WTC11 (cell line): Measurements from ENCODE around the gene RC3H1. TPM values are rescaled to one million over a fixed set of nuclear protein-coding genes. Genes with fewer than 3 reads are reported as not detected.

Experiments used
- ATAC-seq: fragments of 200-7000 bp; cut with Tn5 transposase; 2 replicates; pipeline ENCODE4 v1.10.0; 2021; ENCODE audit warnings: mild to moderate bottlenecking, moderate library complexity
- CTCF ChIA-PET: fragments of 300-600 bp; sonication (Branson Sonifier 250); formaldehyde crosslinking; loops from one replicate; lab custom pipeline; 2021; ENCODE audit warnings: antibody characterized with exemption; lab: Charles Lee
- POLR2A ChIA-PET: fragments of 350-600 bp; sonication (Branson Sonifier 250); formaldehyde crosslinking; loops from one replicate; lab custom pipeline; 2021; ENCODE audit warnings: antibody characterized with exemption; lab: Charles Lee
- DNase-seq: peaks from one replicate; pipeline ENCODE4 v3.0.0; 2021; ENCODE audit warnings: low spot score
- H3K27ac Mint-ChIP-seq: 2 replicates; pipeline ENCODE4 v1.8.0; 2021; ENCODE audit warnings: mixed read lengths
- H3K27me3 Mint-ChIP-seq: 2 replicates; pipeline ENCODE4 v1.8.0; 2021; ENCODE audit warnings: low read depth, mild to moderate bottlenecking, moderate library complexity, mixed read lengths
- H3K36me3 Mint-ChIP-seq: 2 replicates; pipeline ENCODE4 v1.8.0; 2021; ENCODE audit warnings: mixed read lengths
- H3K4me1 Mint-ChIP-seq: 2 replicates; pipeline ENCODE4 v1.8.0; 2022; ENCODE audit warnings: mixed read lengths
- H3K4me3 Mint-ChIP-seq: 2 replicates; pipeline ENCODE4 v1.8.0; 2021; ENCODE audit warnings: mild to moderate bottlenecking, moderate library complexity, mixed read lengths
- H3K9me3 Mint-ChIP-seq: 2 replicates; pipeline ENCODE4 v1.8.0; 2021; ENCODE audit warnings: mixed read lengths
- FOXK1 ChIP-seq: sonication (generic); formaldehyde crosslinking; IDR thresholded peaks from 2 replicates; pipeline ENCODE4 v1.8.0; 2022; ENCODE audit warnings: mild to moderate bottlenecking, moderate library complexity, missing genetic modification reagents
- GTF2I ChIP-seq: fragments of 250-450 bp; sonication (Bioruptor Pico); conservative IDR thresholded peaks from 2 replicates; pipeline ENCODE4 v1.4.0; 2021; ENCODE audit warnings: mild to moderate bottlenecking
- MYBL2 ChIP-seq: sonication (generic); formaldehyde crosslinking; IDR thresholded peaks from 2 replicates; pipeline ENCODE4 v1.8.1; 2023; ENCODE audit warnings: mild to moderate bottlenecking, moderate library complexity, missing genetic modification reagents
- NFATC4 ChIP-seq: fragments of 250-450 bp; sonication (Bioruptor Pico); IDR thresholded peaks from 2 replicates; pipeline ENCODE4 v1.9.0; 2021; ENCODE audit warnings: mild to moderate bottlenecking
- NR1H2 ChIP-seq: sonication (generic); formaldehyde crosslinking; IDR thresholded peaks from 2 replicates; pipeline ENCODE4 v1.9.0; 2021; ENCODE audit warnings: mild to moderate bottlenecking, moderate library complexity, missing genetic modification reagents
- NR2C2 ChIP-seq: sonication (generic); formaldehyde crosslinking; IDR thresholded peaks from 2 replicates; pipeline ENCODE4 v1.8.0; 2022; ENCODE audit warnings: mild to moderate bottlenecking, missing genetic modification reagents
- NR3C1 ChIP-seq: sonication (generic); formaldehyde crosslinking; conservative IDR thresholded peaks from 2 replicates; pipeline ENCODE4 v1.8.1; 2023; ENCODE audit warnings: low read depth, mild to moderate bottlenecking, missing genetic modification reagents
- SMAD3 ChIP-seq: sonication (generic); formaldehyde crosslinking; IDR thresholded peaks from 2 replicates; pipeline ENCODE4 v1.8.0; 2022; ENCODE audit warnings: missing genetic modification reagents, mild to moderate bottlenecking, borderline replicate concordance
- SP1 ChIP-seq: sonication (generic); formaldehyde crosslinking; conservative IDR thresholded peaks from 2 replicates; pipeline ENCODE4 v1.8.1; 2022; ENCODE audit warnings: missing genetic modification reagents
- TP53 ChIP-seq: sonication (generic); formaldehyde crosslinking; IDR thresholded peaks from 2 replicates; pipeline ENCODE4 v1.8.1; 2023; ENCODE audit warnings: mild to moderate bottlenecking, missing genetic modification reagents
- ZBTB21 ChIP-seq: sonication (generic); formaldehyde crosslinking; IDR thresholded peaks from 2 replicates; pipeline ENCODE4 v1.8.1; 2023; ENCODE audit warnings: mild to moderate bottlenecking, missing genetic modification reagents, borderline replicate concordance
- ZNF423 ChIP-seq: fragments of 250-450 bp; sonication (Bioruptor Pico); IDR thresholded peaks from 2 replicates; pipeline ENCODE4 v2.1.2; 2022; ENCODE audit warnings: mild to moderate bottlenecking, moderate library complexity
- ZNF671 ChIP-seq: fragments of 250-450 bp; sonication (Bioruptor Pico); IDR thresholded peaks from 2 replicates; pipeline ENCODE4 v1.8.0; 2021; ENCODE audit warnings: mild to moderate bottlenecking
- total RNA-seq: library from RNA; stranded (reverse); gene quantifications from 3 replicates; pipeline ENCODE4 v1.2.3, GENCODE V29; 2021
- TF ChIP-seq, protein P1 (sequence below): fragments of 250-450 bp; sonication (Bioruptor Pico); IDR thresholded peaks from 2 replicates; pipeline ENCODE4 v1.9.0; 2021; ENCODE audit warnings: mild to moderate bottlenecking, borderline replicate concordance
- TF ChIP-seq, protein P2 (sequence below): fragments of 250-450 bp; sonication (Bioruptor Pico); IDR thresholded peaks from 2 replicates; pipeline ENCODE4 v1.9.0; 2021; ENCODE audit warnings: mild to moderate bottlenecking
- TF ChIP-seq, protein P3 (sequence below): sonication (generic); formaldehyde crosslinking; IDR thresholded peaks from 2 replicates; pipeline ENCODE4 v1.8.0; 2023; ENCODE audit warnings: mild to moderate bottlenecking, missing genetic modification reagents
- TF ChIP-seq, protein P4 (sequence below): sonication (generic); formaldehyde crosslinking; IDR thresholded peaks from 2 replicates; pipeline ENCODE4 v1.8.1; 2022; ENCODE audit warnings: low read depth, missing genetic modification reagents, borderline replicate concordance
- TF ChIP-seq, protein P5 (sequence below): sonication (generic); formaldehyde crosslinking; IDR thresholded peaks from 2 replicates; pipeline ENCODE4 v1.8.1; 2023; ENCODE audit warnings: mild to moderate bottlenecking, missing genetic modification reagents, borderline replicate concordance

Gene RC3H1
- total RNA-seq, 1 experiment from 2014 or later: 25.4 TPM

DNA sequence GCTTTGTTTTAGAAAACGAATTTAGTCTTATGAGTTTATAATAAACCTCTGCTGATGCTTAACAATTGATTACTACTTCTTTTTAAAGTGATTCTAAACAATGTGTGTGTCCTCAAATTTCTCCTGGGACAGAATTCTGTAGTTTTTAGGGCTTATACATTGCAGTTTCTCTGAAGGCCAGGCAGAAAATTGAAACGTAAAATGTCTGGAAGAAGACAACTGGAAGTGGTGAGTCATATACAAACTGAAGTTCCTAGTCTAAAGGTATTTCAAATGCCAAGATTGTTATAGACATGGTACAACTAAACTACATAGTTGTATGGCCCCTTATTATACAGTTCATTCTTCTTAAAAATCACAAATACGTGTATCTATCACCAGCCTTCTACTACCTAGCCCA is 30.5 kb upstream of the RC3H1 start (continued):
- TF ChIP-seq, protein P1, sequence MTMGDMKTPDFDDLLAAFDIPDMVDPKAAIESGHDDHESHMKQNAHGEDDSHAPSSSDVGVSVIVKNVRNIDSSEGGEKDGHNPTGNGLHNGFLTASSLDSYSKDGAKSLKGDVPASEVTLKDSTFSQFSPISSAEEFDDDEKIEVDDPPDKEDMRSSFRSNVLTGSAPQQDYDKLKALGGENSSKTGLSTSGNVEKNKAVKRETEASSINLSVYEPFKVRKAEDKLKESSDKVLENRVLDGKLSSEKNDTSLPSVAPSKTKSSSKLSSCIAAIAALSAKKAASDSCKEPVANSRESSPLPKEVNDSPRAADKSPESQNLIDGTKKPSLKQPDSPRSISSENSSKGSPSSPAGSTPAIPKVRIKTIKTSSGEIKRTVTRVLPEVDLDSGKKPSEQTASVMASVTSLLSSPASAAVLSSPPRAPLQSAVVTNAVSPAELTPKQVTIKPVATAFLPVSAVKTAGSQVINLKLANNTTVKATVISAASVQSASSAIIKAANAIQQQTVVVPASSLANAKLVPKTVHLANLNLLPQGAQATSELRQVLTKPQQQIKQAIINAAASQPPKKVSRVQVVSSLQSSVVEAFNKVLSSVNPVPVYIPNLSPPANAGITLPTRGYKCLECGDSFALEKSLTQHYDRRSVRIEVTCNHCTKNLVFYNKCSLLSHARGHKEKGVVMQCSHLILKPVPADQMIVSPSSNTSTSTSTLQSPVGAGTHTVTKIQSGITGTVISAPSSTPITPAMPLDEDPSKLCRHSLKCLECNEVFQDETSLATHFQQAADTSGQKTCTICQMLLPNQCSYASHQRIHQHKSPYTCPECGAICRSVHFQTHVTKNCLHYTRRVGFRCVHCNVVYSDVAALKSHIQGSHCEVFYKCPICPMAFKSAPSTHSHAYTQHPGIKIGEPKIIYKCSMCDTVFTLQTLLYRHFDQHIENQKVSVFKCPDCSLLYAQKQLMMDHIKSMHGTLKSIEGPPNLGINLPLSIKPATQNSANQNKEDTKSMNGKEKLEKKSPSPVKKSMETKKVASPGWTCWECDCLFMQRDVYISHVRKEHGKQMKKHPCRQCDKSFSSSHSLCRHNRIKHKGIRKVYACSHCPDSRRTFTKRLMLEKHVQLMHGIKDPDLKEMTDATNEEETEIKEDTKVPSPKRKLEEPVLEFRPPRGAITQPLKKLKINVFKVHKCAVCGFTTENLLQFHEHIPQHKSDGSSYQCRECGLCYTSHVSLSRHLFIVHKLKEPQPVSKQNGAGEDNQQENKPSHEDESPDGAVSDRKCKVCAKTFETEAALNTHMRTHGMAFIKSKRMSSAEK (CRISPR knock-in tag): no peak
- TF ChIP-seq MYBL2 (CRISPR knock-in tag): no peak
- TF ChIP-seq, protein P2, sequence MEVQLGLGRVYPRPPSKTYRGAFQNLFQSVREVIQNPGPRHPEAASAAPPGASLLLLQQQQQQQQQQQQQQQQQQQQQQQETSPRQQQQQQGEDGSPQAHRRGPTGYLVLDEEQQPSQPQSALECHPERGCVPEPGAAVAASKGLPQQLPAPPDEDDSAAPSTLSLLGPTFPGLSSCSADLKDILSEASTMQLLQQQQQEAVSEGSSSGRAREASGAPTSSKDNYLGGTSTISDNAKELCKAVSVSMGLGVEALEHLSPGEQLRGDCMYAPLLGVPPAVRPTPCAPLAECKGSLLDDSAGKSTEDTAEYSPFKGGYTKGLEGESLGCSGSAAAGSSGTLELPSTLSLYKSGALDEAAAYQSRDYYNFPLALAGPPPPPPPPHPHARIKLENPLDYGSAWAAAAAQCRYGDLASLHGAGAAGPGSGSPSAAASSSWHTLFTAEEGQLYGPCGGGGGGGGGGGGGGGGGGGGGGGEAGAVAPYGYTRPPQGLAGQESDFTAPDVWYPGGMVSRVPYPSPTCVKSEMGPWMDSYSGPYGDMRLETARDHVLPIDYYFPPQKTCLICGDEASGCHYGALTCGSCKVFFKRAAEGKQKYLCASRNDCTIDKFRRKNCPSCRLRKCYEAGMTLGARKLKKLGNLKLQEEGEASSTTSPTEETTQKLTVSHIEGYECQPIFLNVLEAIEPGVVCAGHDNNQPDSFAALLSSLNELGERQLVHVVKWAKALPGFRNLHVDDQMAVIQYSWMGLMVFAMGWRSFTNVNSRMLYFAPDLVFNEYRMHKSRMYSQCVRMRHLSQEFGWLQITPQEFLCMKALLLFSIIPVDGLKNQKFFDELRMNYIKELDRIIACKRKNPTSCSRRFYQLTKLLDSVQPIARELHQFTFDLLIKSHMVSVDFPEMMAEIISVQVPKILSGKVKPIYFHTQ (CRISPR knock-in tag): no peak

DNA sequence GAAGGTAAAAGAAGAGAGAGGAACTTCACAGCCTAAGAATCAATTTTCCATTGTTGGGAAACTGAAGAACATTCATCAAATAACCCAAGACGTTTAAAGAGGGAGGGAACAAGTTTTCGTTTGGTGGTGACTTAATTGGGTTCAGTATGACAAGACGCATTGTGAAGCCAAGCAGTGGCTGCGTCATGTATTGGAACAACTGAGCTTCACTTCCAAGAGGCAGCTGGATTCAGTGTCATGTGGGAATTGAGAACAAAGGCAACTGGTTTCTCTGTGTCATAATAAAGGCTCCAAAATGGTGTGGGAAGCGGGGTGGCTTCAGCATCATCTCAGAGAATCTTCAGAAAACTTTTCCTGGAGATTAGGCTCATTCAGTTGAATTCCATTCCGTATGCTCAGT is 29.8 kb upstream of the RC3H1 start:
- no peak for ATAC-seq
- Mint-ChIP-seq H3K27me3 (no peaks in the 10 kb centered on the region; the same call in 1 of the 2 replicates), H3K9me3 (peaks cover 25% of the 10 kb centered on the region), H3K4me3 (no peak overlapping the region), H3K36me3 (no peaks in the 10 kb centered on the region; the same call in 1 of the 2 replicates), H3K4me1 (no peaks in the 10 kb centered on the region), H3K27ac (no peak overlapping the region)
- no peak for DNase-seq
- TF ChIP-seq, protein P3, sequence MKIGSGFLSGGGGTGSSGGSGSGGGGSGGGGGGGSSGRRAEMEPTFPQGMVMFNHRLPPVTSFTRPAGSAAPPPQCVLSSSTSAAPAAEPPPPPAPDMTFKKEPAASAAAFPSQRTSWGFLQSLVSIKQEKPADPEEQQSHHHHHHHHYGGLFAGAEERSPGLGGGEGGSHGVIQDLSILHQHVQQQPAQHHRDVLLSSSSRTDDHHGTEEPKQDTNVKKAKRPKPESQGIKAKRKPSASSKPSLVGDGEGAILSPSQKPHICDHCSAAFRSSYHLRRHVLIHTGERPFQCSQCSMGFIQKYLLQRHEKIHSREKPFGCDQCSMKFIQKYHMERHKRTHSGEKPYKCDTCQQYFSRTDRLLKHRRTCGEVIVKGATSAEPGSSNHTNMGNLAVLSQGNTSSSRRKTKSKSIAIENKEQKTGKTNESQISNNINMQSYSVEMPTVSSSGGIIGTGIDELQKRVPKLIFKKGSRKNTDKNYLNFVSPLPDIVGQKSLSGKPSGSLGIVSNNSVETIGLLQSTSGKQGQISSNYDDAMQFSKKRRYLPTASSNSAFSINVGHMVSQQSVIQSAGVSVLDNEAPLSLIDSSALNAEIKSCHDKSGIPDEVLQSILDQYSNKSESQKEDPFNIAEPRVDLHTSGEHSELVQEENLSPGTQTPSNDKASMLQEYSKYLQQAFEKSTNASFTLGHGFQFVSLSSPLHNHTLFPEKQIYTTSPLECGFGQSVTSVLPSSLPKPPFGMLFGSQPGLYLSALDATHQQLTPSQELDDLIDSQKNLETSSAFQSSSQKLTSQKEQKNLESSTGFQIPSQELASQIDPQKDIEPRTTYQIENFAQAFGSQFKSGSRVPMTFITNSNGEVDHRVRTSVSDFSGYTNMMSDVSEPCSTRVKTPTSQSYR (CRISPR knock-in tag): no peak
- no peak for TF ChIP-seq GTF2I (CRISPR knock-in tag)
- TF ChIP-seq SMAD3 (CRISPR knock-in tag): no peak
- no peak for TF ChIP-seq ZNF423 (CRISPR knock-in tag)
- TF ChIP-seq NR3C1 (CRISPR knock-in tag): no peak
- no peak for TF ChIP-seq FOXK1 (CRISPR knock-in tag)
- TF ChIP-seq ZBTB21 (CRISPR knock-in tag): no peak
- TF ChIP-seq NR1H2 (CRISPR knock-in tag): no peak
- no peak for TF ChIP-seq NR2C2 (CRISPR knock-in tag)
- no peak for TF ChIP-seq TP53
- ChIA-PET CTCF (interaction anchor here (0.7 kb wide), 1 partner anchor 15 kb away, joined by 3 read pairs; no protein-coding TSS in a partner anchor), POLR2A (no interaction called here)

DNA sequence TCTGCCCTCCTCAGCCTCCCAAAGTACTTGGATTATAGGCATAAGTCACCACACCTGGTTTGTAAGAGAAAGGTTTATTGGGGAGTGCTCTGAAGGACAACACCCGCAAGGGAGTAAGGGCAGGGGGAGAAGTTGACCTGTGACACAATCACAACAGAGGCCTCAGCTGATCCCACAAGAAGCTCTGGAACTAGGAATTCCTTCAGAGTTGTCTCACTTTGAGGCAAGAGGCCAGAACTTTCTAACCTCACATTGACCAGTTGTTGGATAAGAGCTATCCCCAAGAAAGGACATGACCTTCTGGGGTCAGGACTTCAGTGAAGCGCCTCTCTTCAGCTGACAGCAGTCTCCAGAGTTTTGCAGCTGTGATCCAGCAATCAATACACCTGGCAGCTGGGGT is 27.4 kb upstream of the RC3H1 start:
- Mint-ChIP-seq H3K27me3 (no peaks in the 10 kb centered on the region; the same call in 1 of the 2 replicates), H3K4me3 (no peak overlapping the region), H3K36me3 (no peaks in the 10 kb centered on the region; the same call in 1 of the 2 replicates), H3K4me1 (no peaks in the 10 kb centered on the region), H3K27ac (no peak overlapping the region), H3K9me3 (peaks cover 18% of the 10 kb centered on the region)
- ChIA-PET POLR2A (no interaction called here), CTCF (interaction anchor here (1.0 kb wide), 1 partner anchor 65 kb away, joined by 3 read pairs; no protein-coding TSS in a partner anchor)
- DNase-seq: no peak
- no peak for ATAC-seq
- no peak for TF ChIP-seq NFATC4 (CRISPR knock-in tag)
- no peak for TF ChIP-seq SP1
- no peak for TF ChIP-seq ZNF671 (CRISPR knock-in tag)
- TF ChIP-seq, protein P4, sequence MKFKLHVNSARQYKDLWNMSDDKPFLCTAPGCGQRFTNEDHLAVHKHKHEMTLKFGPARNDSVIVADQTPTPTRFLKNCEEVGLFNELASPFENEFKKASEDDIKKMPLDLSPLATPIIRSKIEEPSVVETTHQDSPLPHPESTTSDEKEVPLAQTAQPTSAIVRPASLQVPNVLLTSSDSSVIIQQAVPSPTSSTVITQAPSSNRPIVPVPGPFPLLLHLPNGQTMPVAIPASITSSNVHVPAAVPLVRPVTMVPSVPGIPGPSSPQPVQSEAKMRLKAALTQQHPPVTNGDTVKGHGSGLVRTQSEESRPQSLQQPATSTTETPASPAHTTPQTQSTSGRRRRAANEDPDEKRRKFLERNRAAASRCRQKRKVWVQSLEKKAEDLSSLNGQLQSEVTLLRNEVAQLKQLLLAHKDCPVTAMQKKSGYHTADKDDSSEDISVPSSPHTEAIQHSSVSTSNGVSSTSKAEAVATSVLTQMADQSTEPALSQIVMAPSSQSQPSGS (CRISPR knock-in tag): no peak
- TF ChIP-seq NR3C1 (CRISPR knock-in tag): no peak
- TF ChIP-seq, protein P5, sequence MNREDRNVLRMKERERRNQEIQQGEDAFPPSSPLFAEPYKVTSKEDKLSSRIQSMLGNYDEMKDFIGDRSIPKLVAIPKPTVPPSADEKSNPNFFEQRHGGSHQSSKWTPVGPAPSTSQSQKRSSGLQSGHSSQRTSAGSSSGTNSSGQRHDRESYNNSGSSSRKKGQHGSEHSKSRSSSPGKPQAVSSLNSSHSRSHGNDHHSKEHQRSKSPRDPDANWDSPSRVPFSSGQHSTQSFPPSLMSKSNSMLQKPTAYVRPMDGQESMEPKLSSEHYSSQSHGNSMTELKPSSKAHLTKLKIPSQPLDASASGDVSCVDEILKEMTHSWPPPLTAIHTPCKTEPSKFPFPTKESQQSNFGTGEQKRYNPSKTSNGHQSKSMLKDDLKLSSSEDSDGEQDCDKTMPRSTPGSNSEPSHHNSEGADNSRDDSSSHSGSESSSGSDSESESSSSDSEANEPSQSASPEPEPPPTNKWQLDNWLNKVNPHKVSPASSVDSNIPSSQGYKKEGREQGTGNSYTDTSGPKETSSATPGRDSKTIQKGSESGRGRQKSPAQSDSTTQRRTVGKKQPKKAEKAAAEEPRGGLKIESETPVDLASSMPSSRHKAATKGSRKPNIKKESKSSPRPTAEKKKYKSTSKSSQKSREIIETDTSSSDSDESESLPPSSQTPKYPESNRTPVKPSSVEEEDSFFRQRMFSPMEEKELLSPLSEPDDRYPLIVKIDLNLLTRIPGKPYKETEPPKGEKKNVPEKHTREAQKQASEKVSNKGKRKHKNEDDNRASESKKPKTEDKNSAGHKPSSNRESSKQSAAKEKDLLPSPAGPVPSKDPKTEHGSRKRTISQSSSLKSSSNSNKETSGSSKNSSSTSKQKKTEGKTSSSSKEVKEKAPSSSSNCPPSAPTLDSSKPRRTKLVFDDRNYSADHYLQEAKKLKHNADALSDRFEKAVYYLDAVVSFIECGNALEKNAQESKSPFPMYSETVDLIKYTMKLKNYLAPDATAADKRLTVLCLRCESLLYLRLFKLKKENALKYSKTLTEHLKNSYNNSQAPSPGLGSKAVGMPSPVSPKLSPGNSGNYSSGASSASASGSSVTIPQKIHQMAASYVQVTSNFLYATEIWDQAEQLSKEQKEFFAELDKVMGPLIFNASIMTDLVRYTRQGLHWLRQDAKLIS: no peak
